GM18508 (cell line): ENCODE data around the gene ACAD11.
A peak's percentile ranks its signal among the peaks of the same experiment; 100 is the strongest.

Experiments used
- ATAC-seq: cut with Tn5 transposase; IDR thresholded peaks from one replicate; pipeline ENCODE4 v1.9.1; 2021; ENCODE audit warnings: moderate number of reproducible peaks; ENCODE audit not compliant: insufficient read depth, unreplicated experiment

Gene ACAD11

GRCh38 chr3:132659365-132660051 is at the start of gene ACAD11:
Gene ACAD11, minus strand, starts transcription at chr3:132659809. Its CDS starts 58 bp downstream, at chr3:132659751.
- ATAC-seq, result peak; percentile 43

GRCh38 chr3:132703733-132704132 is 44.1 kb upstream of the ACAD11 start:
- ATAC-seq, result no peak

- ATAC-seq, result no peak
Measured at GRCh38 chr3:132695422-132695821, 35.8 kb upstream of the ACAD11 start.

- no peak for ATAC-seq
Measured at GRCh38 chr3:132694991-132695390, 35.4 kb upstream of the ACAD11 start.

- ATAC-seq, result no peak
Measured at GRCh38 chr3:132690040-132690439, 30.4 kb upstream of the ACAD11 start.

- ATAC-seq, result no peak
Measured at GRCh38 chr3:132682201-132682600, 22.6 kb upstream of the ACAD11 start.

- ATAC-seq, result no peak
Measured at GRCh38 chr3:132681421-132681820, 21.8 kb upstream of the ACAD11 start.

GRCh38 chr3:132679911-132680310 is 20.3 kb upstream of the ACAD11 start:
- no peak for ATAC-seq

GRCh38 chr3:132675408-132675807 is 15.8 kb upstream of the ACAD11 start:
- ATAC-seq, result no peak

GRCh38 chr3:132669256-132669777 is 9.7 kb upstream of the ACAD11 start:
- no peak for ATAC-seq

- ATAC-seq, result no peak
Measured at GRCh38 chr3:132665230-132665745, 5.7 kb upstream of the ACAD11 start.

GRCh38 chr3:132662212-132662611 is 2.6 kb upstream of the ACAD11 start:
- no peak for ATAC-seq

GRCh38 chr3:132661101-132661500 is 1.5 kb upstream of the ACAD11 start:
- ATAC-seq, result no peak

GRCh38 chr3:132660811-132661070 is 1.1 kb upstream of the ACAD11 start:
- no peak for ATAC-seq

- ATAC-seq, result peak; percentile 32
Measured at GRCh38 chr3:132660052-132660810, 622 bp upstream of the ACAD11 start, which contains the start of gene UBA5. Gene UBA5, plus strand, starts transcription at chr3:132660329. Its CDS starts 209 bp downstream, at chr3:132660538.

- ATAC-seq, result peak; percentile 19
Measured at GRCh38 chr3:132659000-132659364, 627 bp downstream of the ACAD11 start.

GRCh38 chr3:132657869-132658747 is 1.5 kb downstream of the ACAD11 start:
- ATAC-seq, result no peak

- no peak for ATAC-seq
Measured at GRCh38 chr3:132655471-132655870, 4.1 kb downstream of the ACAD11 start.

- ATAC-seq, result no peak
Measured at GRCh38 chr3:132654721-132655120, 4.9 kb downstream of the ACAD11 start.

- ATAC-seq, result no peak
Measured at GRCh38 chr3:132654190-132654589, 5.4 kb downstream of the ACAD11 start.
